Measurements from ENCODE around the gene STRA8. TPM values are rescaled to one million over a fixed set of nuclear protein-coding genes. Genes with fewer than 3 reads are reported as not detected.
A peak's percentile ranks its signal among the peaks of the same experiment; 100 is the strongest.

STRA8 gene
- total RNA-seq, 2 donors from 2014 or later, result not detected

DNA sequence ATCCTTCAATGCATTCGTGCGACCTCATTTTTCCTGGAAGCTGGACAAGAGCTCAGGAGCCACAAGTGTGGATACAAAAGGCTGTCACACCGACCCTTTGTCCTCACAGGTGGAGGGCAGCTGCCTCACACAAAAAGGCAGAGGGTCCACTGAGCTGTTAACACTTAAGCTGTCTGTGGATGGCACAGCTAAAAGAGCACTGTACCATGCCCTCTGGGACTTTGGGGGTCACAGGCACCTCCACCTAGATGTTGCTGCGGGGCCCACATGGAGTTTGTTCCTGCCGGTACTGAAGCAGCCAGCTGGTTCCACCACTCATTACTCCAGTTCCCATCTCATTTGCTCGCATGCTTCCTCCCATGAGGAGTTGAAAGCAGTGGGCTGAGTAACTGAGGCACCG is 57.0 kb downstream of the STRA8 start:
- DNase-seq (no peak), ATAC-seq (replicated peaks in 1 of 2) (no peak)
- no peaks in the 10 kb centered on the region for H3K4me1 Mint-ChIP-seq (ENCODE audit: low read depth)
- no peaks in the 10 kb centered on the region for H3K9me3 Mint-ChIP-seq
- H3K27me3 Mint-ChIP-seq (ENCODE audit: low read depth), result no peaks in the 10 kb centered on the region
- H3K4me3 Mint-ChIP-seq, result no peak overlapping the region
- H3K27ac Mint-ChIP-seq, result no peak overlapping the region
- H3K36me3 Mint-ChIP-seq (ENCODE audit: insufficient read depth in 2 of 2), result no peaks in the 10 kb centered on the region

DNA sequence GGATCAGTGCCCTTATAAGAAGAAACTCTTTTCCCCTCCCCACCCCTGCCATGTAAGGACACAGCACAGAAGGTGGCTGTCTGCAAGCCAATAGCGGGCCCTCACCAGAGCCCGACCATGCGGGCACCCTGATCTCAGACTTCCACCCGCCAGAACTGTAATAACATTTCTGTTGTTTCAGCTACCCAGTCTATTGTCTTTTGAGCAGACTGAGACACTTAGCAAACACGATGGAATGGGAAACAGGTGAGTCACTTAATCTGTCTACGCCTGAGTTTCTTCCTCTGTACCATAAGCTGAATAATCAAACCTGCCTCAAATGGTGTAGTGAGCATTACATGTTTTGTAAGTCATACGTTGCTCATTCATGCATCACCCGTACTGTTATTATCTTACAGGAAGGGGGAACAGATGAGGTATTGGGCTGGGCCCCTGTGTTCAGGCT is 58.2 kb downstream of the STRA8 start:
- H3K4me3 Mint-ChIP-seq, result no peak overlapping the region
- H3K4me1 Mint-ChIP-seq (ENCODE audit: low read depth), result no peaks in the 10 kb centered on the region
- no peak overlapping the region for H3K27ac Mint-ChIP-seq
- ATAC-seq (replicated peaks in 1 of 2), result peak; percentile 95 to 99
- no peaks in the 10 kb centered on the region for H3K27me3 Mint-ChIP-seq (ENCODE audit: low read depth)
- H3K9me3 Mint-ChIP-seq, result no peaks in the 10 kb centered on the region
- no peaks in the 10 kb centered on the region for H3K36me3 Mint-ChIP-seq (ENCODE audit: insufficient read depth in 2 of 2)
- peak; percentile 19 to 21 for DNase-seq

GRCh38 chr7:135299235-135299634 is 65.6 kb downstream of the STRA8 start:
- H3K4me3 Mint-ChIP-seq, result no peak overlapping the region
- no peak overlapping the region for H3K27ac Mint-ChIP-seq
- H3K4me1 Mint-ChIP-seq (ENCODE audit: low read depth), result no peaks in the 10 kb centered on the region
- H3K27me3 Mint-ChIP-seq (ENCODE audit: low read depth), result peaks cover 8% of the 10 kb centered on the region
- H3K36me3 Mint-ChIP-seq (ENCODE audit: insufficient read depth in 2 of 2), result peaks cover 5 to 7% of the 10 kb centered on the region in 2 donors
- peaks cover 4 to 5% of the 10 kb centered on the region in 2 donors for H3K9me3 Mint-ChIP-seq
- DNase-seq, result no peak
- ATAC-seq (replicated peaks in 1 of 2), result no peak

DNA sequence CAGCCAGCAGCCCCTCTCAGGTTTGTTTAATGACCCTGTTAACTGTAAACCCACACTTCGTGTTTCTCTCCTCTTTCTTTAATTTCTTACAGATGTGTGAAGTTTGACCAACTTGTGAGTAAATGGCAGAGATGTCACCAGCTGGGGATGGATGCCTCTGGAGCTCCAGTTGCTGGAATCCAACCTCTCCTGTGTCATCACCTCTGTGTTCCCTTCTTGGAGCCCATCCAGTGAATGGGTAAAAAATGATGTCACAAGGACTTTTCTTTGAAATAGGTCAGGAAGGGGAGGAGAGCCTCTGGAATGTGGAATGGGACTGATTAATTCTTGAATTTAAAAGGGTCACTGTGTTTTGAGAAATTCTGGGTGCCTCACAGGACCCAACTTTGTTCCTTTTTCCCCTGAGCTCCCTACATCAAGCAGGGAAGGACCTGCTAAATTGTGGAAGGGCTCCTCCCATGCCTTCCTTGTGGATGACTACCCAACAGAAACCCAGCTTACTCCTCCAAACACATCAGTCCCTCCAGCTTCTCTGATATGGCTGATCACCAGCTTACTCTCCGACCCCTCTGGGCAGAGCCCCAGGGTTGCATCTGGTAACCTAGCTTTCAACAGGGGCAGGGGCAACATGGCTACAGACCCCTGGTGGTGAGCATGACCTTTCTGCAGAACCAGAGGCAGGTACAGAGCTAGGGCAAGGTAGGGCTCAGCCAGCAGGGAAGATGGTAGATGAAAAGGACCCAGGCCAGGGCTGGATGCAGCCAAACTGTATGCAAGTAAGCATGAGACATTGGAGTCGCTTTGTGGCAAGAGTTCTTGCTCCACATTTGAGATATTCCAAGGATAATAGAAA is 67.5 kb downstream of the STRA8 start:
- no peak overlapping the region for H3K4me3 Mint-ChIP-seq
- H3K4me1 Mint-ChIP-seq (ENCODE audit: low read depth), result no peaks in the 10 kb centered on the region
- peaks cover 5 to 7% of the 10 kb centered on the region in 2 donors for H3K36me3 Mint-ChIP-seq (ENCODE audit: insufficient read depth in 2 of 2)
- ATAC-seq (replicated peaks in 1 of 2) (no peak), DNase-seq (no peak)
- no peak overlapping the region for H3K27ac Mint-ChIP-seq
- peaks cover 4 to 5% of the 10 kb centered on the region in 2 donors for H3K9me3 Mint-ChIP-seq
- H3K27me3 Mint-ChIP-seq (ENCODE audit: low read depth), result peaks cover 16% of the 10 kb centered on the region

Other genes with a start within 250 kb of the STRA8 start
- 1 to 10 TPM; 2.4 to 3.8 TPM for gene AGBL3, start 247.3 kb upstream of the STRA8 start, total RNA-seq
- 10 to 100 TPM; 26.4 to 37.0 TPM for gene TMEM140, start 85.8 kb upstream of the STRA8 start, total RNA-seq
- 10 to 100 TPM; 33.4 to 44.5 TPM for gene CYREN, start 63.1 kb upstream of the STRA8 start, total RNA-seq
- gene WDR91, start 22.3 kb upstream of the STRA8 start, total RNA-seq, result 10 to 100 TPM; 21.5 to 27.1 TPM